Keratinocyte (primary cell): ENCODE measurements around the gene RPH3AL. TPM values are rescaled to one million over a fixed set of nuclear protein-coding genes. Genes with fewer than 3 reads are reported as not detected.

Experiments used
- DNase-seq: peaks from one replicate; pipeline ENCODE4 v3.0.0-alpha.2; 2011; ENCODE audit warnings: low read depth, missing footprints, low spot score
- FAIRE-seq: peaks from 2 replicates; lab custom pipeline; 2011; peaks lifted over from hg19 to GRCh38; lab: Jason Lieb, UNC
- H2AFZ ChIP-seq: 2 replicates; pipeline ENCODE4 v1.6.0; 2012; ENCODE audit warnings: low read length, control low read depth, inconsistent platforms; ENCODE audit not compliant: control insufficient read depth
- H3K27ac ChIP-seq: 2 replicates; pipeline ENCODE4 v1.5.1; 2011; ENCODE audit warnings: low read length; ENCODE audit not compliant: control insufficient read depth, insufficient read depth
- H3K27me3 ChIP-seq: 3 replicates; pipeline ENCODE4 v1.6.0; 2011; ENCODE audit warnings: low read length; ENCODE audit not compliant: control insufficient read depth, insufficient read depth; ENCODE audit errors: extremely low read depth
- H3K36me3 ChIP-seq, 2 experiments: 2 replicates in 1 of 2; 3 replicates in 1 of 2; pipeline ENCODE4 v1.5.1; 2011; ENCODE audit warnings: low read length in 2 of 2, mild to moderate bottlenecking in 1 of 2; ENCODE audit not compliant: control insufficient read depth in 2 of 2, insufficient read depth in 2 of 2; ENCODE audit errors: extremely low read depth in 1 of 2
- H3K4me1 ChIP-seq: 3 replicates; pipeline ENCODE4 v1.5.1; 2011; ENCODE audit warnings: low read length; ENCODE audit not compliant: control insufficient read depth, insufficient read depth; ENCODE audit errors: extremely low read depth
- H3K4me2 ChIP-seq: 3 replicates; pipeline ENCODE4 v1.6.0; 2011; ENCODE audit warnings: low read depth, low read length; ENCODE audit not compliant: control insufficient read depth, insufficient read depth; ENCODE audit errors: extremely low read depth
- H3K4me3 ChIP-seq, 3 experiments: fragments of 200-600 bp in 1 of 3; sonication (generic) in 1 of 3; 2 replicates in 2 of 3; 3 replicates in 1 of 3; pipeline ENCODE4 v1.5.1; 2011 to 2016; ENCODE audit warnings: low read length in 3 of 3, mild to moderate bottlenecking in 3 of 3, control low read depth in 2 of 3, inconsistent platforms in 1 of 3, low read depth in 1 of 3, mixed read lengths in 1 of 3, mixed run types in 1 of 3, moderate library complexity in 1 of 3; ENCODE audit not compliant: control insufficient read depth in 2 of 3, insufficient read depth in 2 of 3; ENCODE audit errors: extremely low read depth in 1 of 3
- H3K79me2 ChIP-seq: 2 replicates; pipeline ENCODE4 v1.6.0; 2012; ENCODE audit warnings: low read length; ENCODE audit not compliant: control insufficient read depth, insufficient read depth
- H3K9ac ChIP-seq: 3 replicates; pipeline ENCODE4 v1.6.0; 2011; ENCODE audit warnings: low read length; ENCODE audit not compliant: control insufficient read depth, insufficient read depth; ENCODE audit errors: extremely low read depth
- H3K9me1 ChIP-seq: 3 replicates; pipeline ENCODE4 v1.6.0; 2011; ENCODE audit warnings: low read length; ENCODE audit not compliant: control insufficient read depth, insufficient read depth; ENCODE audit errors: extremely low read depth
- H3K9me3 ChIP-seq: 2 replicates; pipeline ENCODE4 v1.5.1; 2012; ENCODE audit warnings: low read depth, low read length; ENCODE audit not compliant: control insufficient read depth
- H4K20me1 ChIP-seq: 3 replicates; pipeline ENCODE4 v1.6.0; 2011; ENCODE audit warnings: low read length; ENCODE audit not compliant: control insufficient read depth, insufficient read depth; ENCODE audit errors: extremely low read depth
- EZH2 ChIP-seq: IDR thresholded peaks from one replicate; pipeline ENCODE4 v1.6.1; 2012; ENCODE audit warnings: inconsistent platforms, mild to moderate bottlenecking, low read length, moderate library complexity
- dilution Hi-C: fragments of 300-500 bp; cut with MboI; formaldehyde crosslinking; loops from one replicate; pipeline ENCODE4 v1.7.0; 2020; ENCODE audit warnings: low sequenced_read_pairs; ENCODE audit not compliant: extremely low pct_ligation_motif_present
- polyA plus RNA-seq, 5 experiments: library from polyadenylated mRNA; depleted of rRNA in 3 of 5; stranded (reverse) in 3 of 5; stranded (forward) in 1 of 5; unstranded in 1 of 5; fragments of >200 nt; gene quantifications; 1 replicate in 1 of 5; 2 replicates in 3 of 5; 3 replicates in 1 of 5; pipeline versions ENCODE4 v1.2.1 to v1.2.3, GENCODE V29; 2011 to 2012; ENCODE audit warnings: missing spikeins in 2 of 5, low read depth in 1 of 5, low replicate concordance in 1 of 5
- TF ChIP-seq, protein P1 (sequence below), 3 experiments: IDR thresholded peaks in 1 of 3; conservative IDR thresholded peaks in 1 of 3; optimal IDR thresholded peaks in 1 of 3; 2 replicates in 2 of 3; 3 replicates in 1 of 3; pipeline versions ENCODE3 to v1.5.1; 2011; ENCODE audit warnings: low read length in 3 of 3, mild to moderate bottlenecking in 3 of 3, moderate library complexity in 2 of 3, control low read depth in 1 of 3, inconsistent platforms in 1 of 3; ENCODE audit not compliant: insufficient read depth in 2 of 3; ENCODE audit errors: extremely low read depth in 1 of 3

The RPH3AL gene
- polyA plus RNA-seq, 1 donor (not counting 4 experiments of a cell fraction or from before 2014, with no cell fraction given): 0.31 TPM

DNA sequence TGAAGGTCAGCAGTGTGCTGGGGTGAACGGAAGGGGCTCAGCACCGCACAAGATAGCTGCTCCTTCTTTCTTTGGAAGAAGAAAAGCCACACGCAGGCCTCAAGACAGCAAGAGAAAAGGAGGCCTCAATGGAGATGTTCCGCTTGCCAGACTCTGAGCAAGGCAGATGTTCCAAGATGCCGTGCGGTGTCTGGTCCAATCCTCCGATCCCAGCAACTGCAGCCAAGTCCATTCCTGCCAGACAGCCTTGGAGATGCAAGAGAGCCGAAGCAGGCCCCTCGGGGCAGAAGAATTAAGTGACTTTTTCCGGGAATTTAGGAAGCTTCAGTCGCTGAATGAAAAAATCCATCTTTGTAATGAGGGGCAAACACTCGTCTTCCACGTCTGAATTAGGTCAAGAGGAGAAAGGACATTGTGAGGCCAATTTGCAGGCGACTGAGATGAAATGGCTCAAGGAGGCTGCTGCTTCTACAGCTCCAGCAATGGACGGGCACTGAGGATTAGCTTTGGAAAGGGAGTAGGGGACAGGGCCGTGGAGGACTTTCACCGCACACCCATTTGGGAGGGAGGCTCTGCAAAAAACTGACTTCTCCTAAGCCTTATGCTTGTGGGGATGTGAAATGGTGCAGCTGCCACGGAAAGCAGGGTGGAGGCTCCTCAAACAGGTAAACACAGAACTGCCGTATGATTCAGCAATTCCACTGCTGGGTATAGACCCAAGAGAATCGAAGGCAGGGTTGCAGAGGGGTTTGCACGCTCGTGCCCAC, 44.7 kb downstream of the RPH3AL start:
- dilution Hi-C loops: no loop called here
- FAIRE-seq (no peak), DNase-seq (no peak)
- no peak overlapping the region for H2AFZ ChIP-seq
- no peak overlapping the region for H3K27ac ChIP-seq
- no peak overlapping the region for H3K9ac ChIP-seq
- H3K27me3 ChIP-seq: no peaks in the 10 kb centered on the region
- no peaks in the 10 kb centered on the region for H3K9me1 ChIP-seq
- no peaks in the 10 kb centered on the region for H3K9me3 ChIP-seq
- no peak overlapping the region for H3K4me3 ChIP-seq
- no peaks in the 10 kb centered on the region for H3K4me1 ChIP-seq
- H3K4me2 ChIP-seq: no peak overlapping the region
- TF ChIP-seq EZH2: no peak
- TF ChIP-seq, protein P1, sequence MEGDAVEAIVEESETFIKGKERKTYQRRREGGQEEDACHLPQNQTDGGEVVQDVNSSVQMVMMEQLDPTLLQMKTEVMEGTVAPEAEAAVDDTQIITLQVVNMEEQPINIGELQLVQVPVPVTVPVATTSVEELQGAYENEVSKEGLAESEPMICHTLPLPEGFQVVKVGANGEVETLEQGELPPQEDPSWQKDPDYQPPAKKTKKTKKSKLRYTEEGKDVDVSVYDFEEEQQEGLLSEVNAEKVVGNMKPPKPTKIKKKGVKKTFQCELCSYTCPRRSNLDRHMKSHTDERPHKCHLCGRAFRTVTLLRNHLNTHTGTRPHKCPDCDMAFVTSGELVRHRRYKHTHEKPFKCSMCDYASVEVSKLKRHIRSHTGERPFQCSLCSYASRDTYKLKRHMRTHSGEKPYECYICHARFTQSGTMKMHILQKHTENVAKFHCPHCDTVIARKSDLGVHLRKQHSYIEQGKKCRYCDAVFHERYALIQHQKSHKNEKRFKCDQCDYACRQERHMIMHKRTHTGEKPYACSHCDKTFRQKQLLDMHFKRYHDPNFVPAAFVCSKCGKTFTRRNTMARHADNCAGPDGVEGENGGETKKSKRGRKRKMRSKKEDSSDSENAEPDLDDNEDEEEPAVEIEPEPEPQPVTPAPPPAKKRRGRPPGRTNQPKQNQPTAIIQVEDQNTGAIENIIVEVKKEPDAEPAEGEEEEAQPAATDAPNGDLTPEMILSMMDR (optimal IDR thresholded peaks at IDR 0.05 in 1 of 3, IDR thresholded peaks at IDR 0.05 in 1 of 3, conservative IDR thresholded peaks at IDR 0.05 in 1 of 3; ENCODE audit: extremely low read depth in 1 of 3, insufficient read depth in 2 of 3, low read length in 3 of 3): no peak
- H3K36me3 ChIP-seq: no peaks in the 10 kb centered on the region
- no peaks in the 10 kb centered on the region for H3K79me2 ChIP-seq
- H4K20me1 ChIP-seq: no peaks in the 10 kb centered on the region

GRCh38 chr17:307295-307691, 45.3 kb downstream of the RPH3AL start:
- no peaks in the 10 kb centered on the region for H3K36me3 ChIP-seq
- H3K4me2 ChIP-seq: no peak overlapping the region
- no peaks in the 10 kb centered on the region for H3K9me3 ChIP-seq
- H3K9ac ChIP-seq: no peak overlapping the region
- DNase-seq (no peak), FAIRE-seq (no peak)
- H3K27ac ChIP-seq: no peak overlapping the region
- no peaks in the 10 kb centered on the region for H3K9me1 ChIP-seq
- H2AFZ ChIP-seq: no peak overlapping the region
- H3K27me3 ChIP-seq: no peaks in the 10 kb centered on the region
- TF ChIP-seq EZH2: no peak
- TF ChIP-seq, protein P1 (optimal IDR thresholded peaks at IDR 0.05 in 1 of 3, IDR thresholded peaks at IDR 0.05 in 1 of 3, conservative IDR thresholded peaks at IDR 0.05 in 1 of 3; ENCODE audit: extremely low read depth in 1 of 3, insufficient read depth in 2 of 3, low read length in 3 of 3): no peak
- H3K4me1 ChIP-seq: no peaks in the 10 kb centered on the region
- dilution Hi-C loops: no loop called here
- no peaks in the 10 kb centered on the region for H4K20me1 ChIP-seq
- H3K79me2 ChIP-seq: no peaks in the 10 kb centered on the region
- H3K4me3 ChIP-seq: no peak overlapping the region
